ENCODE results near the gene BRD4. TPM values are rescaled to one million over a fixed set of nuclear protein-coding genes. Genes with fewer than 3 reads are reported as not detected.

Gene BRD4
- 100 to 1,000 TPM; 104 to 109 TPM for total RNA-seq

GRCh38 chr19:15332311-15332996, at the start of gene BRD4:
Gene BRD4 (minus strand): TSS chr19:15332539. CDS start chr19:15273099, 59,440 bp downstream.
- POLR2A ChIA-PET = interaction anchor here (0.5 to 2.4 kb wide), 7 partner anchors 16 to 59 kb away, joined by 3 to 17 read pairs (median 5); partner anchors contain the start of gene AKAP8
- CTCF ChIA-PET = interaction anchor here (1.1 to 1.3 kb wide), 4 partner anchors 27 to 87 kb away, joined by 3 to 5 read pairs (median 4); partner anchors contain the start of gene AKAP8L

- POLR2A ChIA-PET = no interaction called here
- CTCF ChIA-PET = interaction anchor here (0.6 kb wide), 1 partner anchor 1784 kb away, joined by 3 read pairs; no protein-coding TSS in a partner anchor
Measured at GRCh38 chr19:15381864-15382263, 49.5 kb upstream of the BRD4 start.

- CTCF ChIA-PET = no interaction called here
Measured at GRCh38 chr19:15381429-15381828, 49.1 kb upstream of the BRD4 start.

GRCh38 chr19:15379999-15380647, 47.8 kb upstream of the BRD4 start:
- CTCF ChIA-PET = interaction anchor here (0.6 to 2.3 kb wide), 4 partner anchors 39 to 177 kb away, joined by 3 to 11 read pairs (median 6); partner anchors contain the start of gene AKAP8L
- POLR2A ChIA-PET = interaction anchor here (0.5 to 2.9 kb wide), 11 partner anchors 16 to 176 kb away, joined by 3 to 20 read pairs (median 5); partner anchors contain the start of genes AKAP8L and BRD4

More at GRCh38 chr19:15381429-15381828, 49.1 kb upstream of the BRD4 start:
- POLR2A ChIA-PET = no interaction called here

- CTCF ChIA-PET = interaction anchor here (0.8 to 2.3 kb wide), 9 partner anchors 20 to 255 kb away, joined by 3 to 11 read pairs (median 4); partner anchors contain the start of genes AKAP8L and BRD4
- POLR2A ChIA-PET = interaction anchor here (0.5 to 2.9 kb wide), 16 partner anchors 9 to 177 kb away, joined by 3 to 20 read pairs (median 5); partner anchors contain the start of genes AKAP8L and BRD4
Measured at GRCh38 chr19:15379083-15379998, 47.0 kb upstream of the BRD4 start, which contains the start of gene AKAP8. Gene AKAP8 (minus strand): TSS chr19:15379787. CDS start chr19:15379731, 56 bp downstream.

- CTCF ChIA-PET = interaction anchor here (0.8 to 2.3 kb wide), 7 partner anchors 19 to 254 kb away, joined by 3 to 11 read pairs (median 4); partner anchors contain the start of genes AKAP8L and BRD4
- POLR2A ChIA-PET = interaction anchor here (0.5 to 2.9 kb wide), 10 partner anchors 8 to 177 kb away, joined by 3 to 20 read pairs (median 6); partner anchors contain the start of genes AKAP8L and BRD4
Measured at GRCh38 chr19:15378534-15379082, 46.3 kb upstream of the BRD4 start.

GRCh38 chr19:15374796-15375440, 42.6 kb upstream of the BRD4 start:
- POLR2A ChIA-PET = interaction anchor here (0.6 kb wide), 1 partner anchor 94 kb away, joined by 3 read pairs; no protein-coding TSS in a partner anchor
- CTCF ChIA-PET = no interaction called here

- ChIA-PET POLR2A (no interaction called here), CTCF (no interaction called here)
Measured at GRCh38 chr19:15374105-15374651, 41.8 kb upstream of the BRD4 start.

GRCh38 chr19:15373644-15374043, 41.3 kb upstream of the BRD4 start:
- POLR2A ChIA-PET = no interaction called here
- CTCF ChIA-PET = no interaction called here

GRCh38 chr19:15372891-15373301, 40.6 kb upstream of the BRD4 start:
- CTCF ChIA-PET = no interaction called here
- POLR2A ChIA-PET = no interaction called here

GRCh38 chr19:15372470-15372869, 40.1 kb upstream of the BRD4 start:
- POLR2A ChIA-PET = no interaction called here

GRCh38 chr19:15371786-15372380, 39.5 kb upstream of the BRD4 start:
- ChIA-PET POLR2A (interaction anchor here (1.0 kb wide), 1 partner anchor 21 kb away, joined by 3 read pairs; no protein-coding TSS in a partner anchor), CTCF (interaction anchor here (0.7 to 0.9 kb wide), 2 partner anchors 176 to 184 kb away, joined by 3 read pairs; no protein-coding TSS in a partner anchor)

More at GRCh38 chr19:15372470-15372869, 40.1 kb upstream of the BRD4 start:
- CTCF ChIA-PET = interaction anchor here (0.9 kb wide), 1 partner anchor 183 kb away, joined by 3 read pairs; no protein-coding TSS in a partner anchor

- ChIA-PET CTCF (interaction anchor here (0.7 kb wide), 2 partner anchors 36 to 175 kb away, joined by 3 to 4 read pairs; no protein-coding TSS in a partner anchor), POLR2A (interaction anchor here (0.7 to 1.0 kb wide), 2 partner anchors 8 to 22 kb away, joined by 3 to 5 read pairs; no protein-coding TSS in a partner anchor)
Measured at GRCh38 chr19:15371119-15371518, 38.8 kb upstream of the BRD4 start.

- CTCF ChIA-PET = no interaction called here
- POLR2A ChIA-PET = no interaction called here
Measured at GRCh38 chr19:15369594-15369891, 37.2 kb upstream of the BRD4 start.

GRCh38 chr19:15368798-15369593, 36.7 kb upstream of the BRD4 start:
- CTCF ChIA-PET = no interaction called here
- POLR2A ChIA-PET = no interaction called here

- ChIA-PET POLR2A (no interaction called here), CTCF (no interaction called here)
Measured at GRCh38 chr19:15368051-15368632, 35.8 kb upstream of the BRD4 start.
